DMS153 treated with DMSO at 0.1 percent for 48 hours (cell line): Measurements from ENCODE around the gene C17orf107.

Source experiments
- DNase-seq: peaks from one replicate; lab custom pipeline; 2025; ENCODE audit not compliant: unreplicated experiment; lab: John Stamatoyannopoulos, UW

C17orf107 gene

GRCh38 chr17:4934173-4934979 lies 35.0 kb downstream of the C17orf107 start:
- DNase-seq = peak; percentile 3

GRCh38 chr17:4935650-4936049 lies 36.3 kb downstream of the C17orf107 start:
- no peak for DNase-seq

- DNase-seq = no peak
Observed at GRCh38 chr17:4936436-4936835, 37.1 kb downstream of the C17orf107 start.

- no peak for DNase-seq
Observed at GRCh38 chr17:4937553-4937952, 38.2 kb downstream of the C17orf107 start.

GRCh38 chr17:4938069-4938491 lies 38.7 kb downstream of the C17orf107 start:
- DNase-seq = no peak

- DNase-seq = no peak
Observed at GRCh38 chr17:4938688-4939545, 39.6 kb downstream of the C17orf107 start.

- no peak for DNase-seq
Observed at GRCh38 chr17:4939546-4939795, 40.1 kb downstream of the C17orf107 start.

GRCh38 chr17:4939796-4940554 lies 40.6 kb downstream of the C17orf107 start, which contains the start of the genes RNF167 and SLC25A11:
Gene RNF167 (plus strand): TSS chr17:4940268. CDS start chr17:4940910, 642 bp downstream.
Gene SLC25A11 (minus strand): TSS chr17:4940046. CDS start chr17:4939910, 136 bp downstream.
- DNase-seq = peak; percentile 85

- no peak for DNase-seq
Observed at GRCh38 chr17:4940555-4941318, 41.4 kb downstream of the C17orf107 start.

- no peak for DNase-seq
Observed at GRCh38 chr17:4941319-4941610, 41.9 kb downstream of the C17orf107 start.

- DNase-seq = no peak
Observed at GRCh38 chr17:4942760-4943508, 43.6 kb downstream of the C17orf107 start.

GRCh38 chr17:4944163-4944553 lies 44.8 kb downstream of the C17orf107 start:
- DNase-seq = no peak

GRCh38 chr17:4944554-4945175 lies 45.3 kb downstream of the C17orf107 start:
- no peak for DNase-seq

- DNase-seq = no peak
Observed at GRCh38 chr17:4945176-4945943, 46.0 kb downstream of the C17orf107 start.

- no peak for DNase-seq
Observed at GRCh38 chr17:4945944-4946280, 46.6 kb downstream of the C17orf107 start.

- no peak for DNase-seq
Observed at GRCh38 chr17:4946312-4946976, 47.1 kb downstream of the C17orf107 start.

GRCh38 chr17:4947010-4947410 lies 47.7 kb downstream of the C17orf107 start:
- DNase-seq = no peak

- DNase-seq = no peak
Observed at GRCh38 chr17:4947411-4948165, 48.3 kb downstream of the C17orf107 start.
